ENCODE data around the gene OR7G3.

The OR7G3 gene

GRCh38 chr19:9126900-9127405 lies at the start of gene OR7G3:
TSS of gene OR7G3 (minus strand) at chr19:9126950. CDS start at chr19:9126950, 0 bp downstream.
- no peak for DNase-seq (ENCODE audit: low read depth, low spot score)

- no peak for DNase-seq (ENCODE audit: low read depth, low spot score)
Observed at GRCh38 chr19:9175326-9175725, 48.6 kb upstream of the OR7G3 start.

DNA sequence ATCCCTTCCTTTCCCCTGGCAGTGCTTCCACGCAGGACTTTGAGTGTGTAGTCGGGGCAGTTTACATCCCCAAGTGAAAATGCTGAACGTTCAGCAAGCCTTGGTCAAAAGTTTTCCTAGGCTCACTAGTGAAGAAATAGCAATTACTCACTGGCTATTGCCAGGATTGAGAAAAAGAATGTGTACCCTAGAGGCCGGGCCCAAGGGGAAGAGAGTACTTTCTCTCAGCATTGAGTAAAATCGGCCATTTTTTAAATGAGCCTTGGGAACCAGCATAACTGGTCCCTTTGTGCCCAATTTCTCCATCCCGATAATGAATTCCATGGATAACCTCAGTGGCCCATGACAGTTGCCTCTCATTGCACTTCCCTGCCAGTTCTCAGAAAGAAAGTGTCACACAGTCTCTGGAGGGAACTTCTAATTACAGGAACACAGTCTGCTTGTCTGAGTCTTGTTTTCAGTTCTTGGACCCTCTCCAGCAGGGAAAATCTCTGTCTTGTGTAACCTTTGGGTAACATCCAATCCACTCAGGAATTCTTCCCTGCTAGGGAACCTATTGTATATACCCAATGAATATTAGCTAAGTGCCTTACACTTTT lies 44.7 kb upstream of the OR7G3 start:
- DNase-seq (ENCODE audit: low read depth, low spot score), result peak; percentile 4

DNA sequence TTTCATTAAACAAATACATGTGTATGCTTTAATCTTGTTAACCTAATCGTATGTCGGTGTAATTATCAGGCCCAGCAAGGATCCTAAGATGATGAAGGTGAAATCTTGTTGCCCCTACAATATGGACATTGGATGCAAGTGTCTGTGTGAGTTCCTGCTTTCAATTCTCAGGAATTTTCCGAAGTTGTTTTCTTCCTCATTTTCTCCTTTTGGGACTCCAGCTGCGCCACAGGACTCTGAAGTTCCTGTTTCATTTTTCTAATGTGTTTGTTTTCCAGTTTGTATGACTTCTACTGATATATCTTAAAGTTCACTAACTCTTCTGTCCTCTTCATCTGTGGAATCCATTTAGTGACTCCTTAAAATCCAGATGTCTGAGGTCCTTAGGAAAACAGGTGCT lies 40.1 kb upstream of the OR7G3 start:
- no peak for DNase-seq (ENCODE audit: low read depth, low spot score)

DNA sequence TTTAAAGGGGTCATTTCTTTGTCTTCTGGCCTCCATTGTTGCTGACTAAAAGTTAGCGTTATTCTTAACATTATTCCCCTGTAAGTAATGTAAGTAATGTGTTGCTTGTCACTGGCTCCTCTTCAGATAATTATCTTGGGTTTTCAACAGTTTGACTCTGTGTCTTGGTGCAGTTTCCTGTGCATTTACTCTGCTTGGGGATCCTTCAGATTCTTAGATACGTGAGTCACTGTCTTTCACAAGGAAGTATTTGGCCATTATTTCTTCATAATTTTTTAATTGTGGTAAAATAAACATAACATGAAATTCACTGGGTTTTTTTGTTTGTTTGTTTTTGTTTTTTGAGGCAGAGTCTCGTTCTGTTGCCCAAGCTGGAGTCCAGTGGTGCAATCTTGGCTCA lies 38.5 kb upstream of the OR7G3 start:
- DNase-seq (ENCODE audit: low read depth, low spot score), result no peak

GRCh38 chr19:9161427-9161826 lies 34.7 kb upstream of the OR7G3 start:
- no peak for DNase-seq (ENCODE audit: low read depth, low spot score)

DNA sequence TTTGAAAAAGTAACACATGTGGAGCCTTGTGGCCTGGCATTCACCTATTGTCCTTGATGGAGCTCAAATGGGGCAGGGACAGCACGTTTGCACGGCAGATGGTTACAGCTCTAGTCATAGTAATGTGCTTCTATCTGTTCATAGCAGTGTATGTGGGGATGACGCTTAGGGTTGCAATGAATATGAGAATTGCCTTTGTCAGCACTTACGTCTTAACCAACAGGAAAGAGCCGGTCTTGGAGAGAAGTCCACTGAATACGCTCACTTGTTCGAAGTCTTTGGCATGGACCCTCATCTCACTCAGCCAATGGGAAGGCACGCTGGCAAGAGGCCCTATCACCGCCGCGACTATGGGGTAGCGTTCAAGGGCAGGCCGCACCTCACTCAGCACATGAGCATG lies 33.1 kb upstream of the OR7G3 start:
- no peak for DNase-seq (ENCODE audit: low read depth, low spot score)

GRCh38 chr19:9156304-9156703 lies 29.6 kb upstream of the OR7G3 start:
- no peak for DNase-seq (ENCODE audit: low read depth, low spot score)

DNA sequence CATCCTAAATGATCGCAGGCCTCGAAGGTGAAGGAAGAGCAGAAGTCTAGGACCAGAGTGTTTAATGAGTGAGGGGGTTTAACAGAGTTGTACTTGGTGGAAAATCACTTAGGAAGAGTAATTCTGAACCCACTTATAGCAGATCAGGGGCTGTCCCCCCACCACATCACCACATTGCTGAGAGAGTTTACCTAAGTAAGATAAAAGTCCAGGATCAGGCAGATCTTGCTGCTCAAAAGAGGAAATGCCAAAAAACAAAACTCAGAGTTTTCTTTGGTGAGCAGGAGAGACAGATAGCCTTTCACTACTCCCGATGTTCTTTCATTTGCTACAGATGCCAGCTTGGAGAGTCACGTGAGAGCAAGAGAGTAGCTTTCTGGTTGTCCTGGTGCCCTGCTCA lies 28.8 kb upstream of the OR7G3 start:
- no peak for DNase-seq (ENCODE audit: low read depth, low spot score)

DNA sequence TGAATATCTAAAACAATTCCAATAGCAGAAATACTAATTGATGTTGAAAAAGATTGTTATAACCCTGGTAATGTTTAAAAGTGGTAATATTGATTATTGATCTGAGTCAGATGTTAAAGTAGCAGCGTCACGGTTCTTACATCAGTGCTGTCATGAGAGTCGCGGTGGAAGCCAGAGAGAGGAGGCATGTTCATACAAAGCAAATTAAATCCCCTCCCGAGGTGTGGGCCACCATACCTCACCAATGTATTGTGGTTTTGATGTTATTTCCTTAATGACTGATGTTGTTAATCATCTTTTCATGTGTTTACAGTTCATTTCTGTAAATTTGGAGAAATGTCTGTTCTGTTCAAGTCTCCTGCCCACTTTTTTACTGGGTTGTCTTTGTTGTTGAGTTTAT lies 24.6 kb upstream of the OR7G3 start:
- no peak for DNase-seq (ENCODE audit: low read depth, low spot score)

DNA sequence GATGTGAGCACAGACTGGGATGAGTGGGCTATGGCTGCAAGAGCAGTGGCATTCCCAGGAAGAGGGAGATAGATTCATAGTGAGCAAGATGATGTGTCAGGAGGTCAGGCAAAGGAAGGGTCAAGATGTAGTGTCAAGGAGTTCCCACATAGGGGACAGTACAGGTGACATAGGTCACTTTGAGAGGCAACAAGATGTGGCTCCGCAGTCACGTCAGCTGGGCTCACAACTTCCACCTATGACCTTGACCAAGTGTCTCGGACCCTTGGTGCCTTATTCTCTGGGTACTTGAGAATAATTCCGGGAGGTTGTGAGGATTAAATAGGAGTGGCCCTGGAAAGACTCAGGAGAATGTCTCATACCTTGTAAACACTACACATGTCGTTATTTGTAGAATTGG lies 23.9 kb upstream of the OR7G3 start:
- DNase-seq (ENCODE audit: low read depth, low spot score), result no peak

GRCh38 chr19:9149997-9150396 lies 23.2 kb upstream of the OR7G3 start:
- no peak for DNase-seq (ENCODE audit: low read depth, low spot score)

GRCh38 chr19:9148697-9149096 lies 21.9 kb upstream of the OR7G3 start:
- DNase-seq (ENCODE audit: low read depth, low spot score), result no peak

DNA sequence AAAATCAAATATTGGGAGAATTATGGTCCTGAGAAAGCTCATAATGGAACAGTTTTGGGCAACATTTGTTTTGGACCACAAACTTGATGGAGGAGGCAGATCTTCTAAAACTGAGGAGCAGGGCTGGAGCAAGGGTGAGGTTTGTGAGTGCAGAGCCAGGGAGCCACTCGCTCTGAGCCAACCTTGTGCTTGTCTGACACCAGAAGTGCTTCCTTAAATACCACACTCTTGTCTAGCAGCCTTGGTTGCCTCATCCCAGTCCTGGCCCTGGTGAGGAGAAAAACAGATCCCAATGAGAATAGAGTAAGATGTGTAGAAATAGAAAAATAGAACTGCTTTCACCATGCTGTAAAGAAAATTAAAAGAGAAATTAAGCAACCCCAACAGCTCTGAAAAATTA lies 20.1 kb upstream of the OR7G3 start:
- DNase-seq (ENCODE audit: low read depth, low spot score), result no peak

DNA sequence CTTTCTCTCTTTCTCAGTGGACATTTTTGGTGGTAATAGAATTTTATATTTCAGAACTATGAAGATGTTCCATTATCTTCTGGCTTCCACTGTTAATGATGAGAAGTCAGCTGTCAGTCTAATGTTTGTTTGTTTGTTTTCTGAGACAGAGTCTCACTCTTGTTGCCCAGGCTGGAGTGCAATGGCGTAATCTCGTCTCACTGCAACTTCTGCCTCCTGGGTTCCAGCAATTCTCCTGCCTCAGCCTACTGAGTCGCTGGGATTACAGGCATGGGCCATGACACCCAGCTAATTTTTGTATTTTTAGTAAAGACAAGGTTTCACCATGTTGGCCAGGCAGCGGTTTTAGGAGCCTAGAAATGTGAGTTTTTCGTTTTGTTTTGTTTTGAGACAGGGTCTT lies 18.2 kb upstream of the OR7G3 start:
- no peak for DNase-seq (ENCODE audit: low read depth, low spot score)

- DNase-seq (ENCODE audit: low read depth, low spot score), result peak; percentile 96
Observed at GRCh38 chr19:9140159-9140874, 13.6 kb upstream of the OR7G3 start, which contains the start of gene ZNF317. TSS of gene ZNF317 (plus strand) at chr19:9140397. CDS start at chr19:9156017, 15,620 bp downstream.

GRCh38 chr19:9139609-9140158 lies 12.9 kb upstream of the OR7G3 start:
- DNase-seq (ENCODE audit: low read depth, low spot score), result peak; percentile 2

- DNase-seq (ENCODE audit: low read depth, low spot score), result no peak
Observed at GRCh38 chr19:9132422-9132821, 5.7 kb upstream of the OR7G3 start.

DNA sequence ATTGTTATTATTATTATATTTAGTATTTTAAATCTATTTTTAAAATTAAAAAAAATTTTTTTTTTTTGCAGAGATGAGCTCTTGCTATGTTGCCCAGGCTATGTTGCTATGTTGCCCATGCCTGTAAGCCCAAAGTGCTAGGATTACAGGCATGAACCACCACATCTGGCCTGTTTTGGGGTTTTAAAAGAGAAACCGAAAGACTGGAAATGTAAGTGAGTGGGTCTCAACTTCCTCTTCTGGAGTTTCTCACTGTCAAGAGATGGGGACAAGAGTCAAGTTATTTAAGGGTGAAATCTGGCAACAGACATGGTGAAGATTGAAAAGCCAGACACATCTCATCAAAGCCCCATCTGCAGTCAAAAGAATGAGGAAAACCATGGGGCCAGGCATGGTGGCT lies 4.2 kb upstream of the OR7G3 start:
- no peak for DNase-seq (ENCODE audit: low read depth, low spot score)

- peak; percentile 2 for DNase-seq (ENCODE audit: low read depth, low spot score)
Observed at GRCh38 chr19:9128171-9128570, 1.4 kb upstream of the OR7G3 start.

DNA sequence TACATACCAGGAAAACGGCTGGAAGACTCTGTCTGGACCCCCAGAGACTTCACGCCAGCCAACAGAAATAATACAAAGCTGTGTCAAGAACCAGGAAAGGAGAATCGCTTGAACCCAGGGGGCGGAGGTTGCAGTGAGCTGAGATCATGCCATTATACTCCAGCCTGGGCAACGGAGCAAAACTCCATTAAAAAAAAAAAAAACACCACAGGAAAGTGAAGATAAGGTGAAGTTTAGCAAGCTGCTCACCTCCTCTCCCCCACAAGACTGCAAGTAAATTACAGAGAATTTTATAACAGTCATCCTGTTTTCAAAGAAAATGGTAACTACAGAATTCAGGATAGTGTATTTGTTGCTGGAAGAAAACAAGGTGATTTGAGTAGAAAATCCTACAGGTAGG lies 10.2 kb downstream of the OR7G3 start:
- DNase-seq (ENCODE audit: low read depth, low spot score), result no peak

GRCh38 chr19:9115307-9115813 lies 11.4 kb downstream of the OR7G3 start, which contains the start of gene OR7G1:
TSS of gene OR7G1 (minus strand) at chr19:9115763. CDS start at chr19:9115763, 0 bp downstream.
- DNase-seq (ENCODE audit: low read depth, low spot score), result no peak

- DNase-seq (ENCODE audit: low read depth, low spot score), result no peak
Observed at GRCh38 chr19:9109959-9110358, 16.8 kb downstream of the OR7G3 start.

Data from astrocyte of the hippocampus (primary cell).